HepG2 (cell line): ENCODE data around the gene ANKRD42. TPM values are rescaled to one million over a fixed set of nuclear protein-coding genes. Genes with fewer than 3 reads are reported as not detected.

ENCODE experiments used
- ATAC-seq: fragments of 200-7000 bp; cut with Tn5 transposase; 3 replicates; pipeline ENCODE4 v1.9.1; 2020; ENCODE audit warnings: mild to moderate bottlenecking, moderate library complexity
- BruUV-seq: library from RNA; stranded (reverse); fragments of 400-500 nt; replicated peaks from 2 replicates; lab custom pipeline; 2021; lab: Mats Ljungman, UMichigan
- CTCF ChIA-PET: fragments of 300-600 bp; formaldehyde crosslinking; extraction: SDS; loops from one replicate; lab custom pipeline; 2021; ENCODE audit warnings: low total read pairs, inconsistent platforms, low intra/inter-chr PET ratio; lab: Yijun Ruan, JAX
- POLR2A ChIA-PET: fragments of 350-600 bp; sonication (Branson Sonifier 250); formaldehyde crosslinking; loops from one replicate; lab custom pipeline; 2020; ENCODE audit warnings: antibody characterized with exemption, inconsistent platforms; lab: Yijun Ruan, JAX
- DNase-seq: peaks from one replicate; pipeline ENCODE4 v3.0.0-alpha.2; 2015; ENCODE audit warnings: low spot score
- FAIRE-seq: peaks from 3 replicates; lab custom pipeline; 2011; peaks lifted over from hg19 to GRCh38; lab: Jason Lieb, UNC
- H2AFZ ChIP-seq: one replicate; pipeline ENCODE4 v1.6.1; 2011; ENCODE audit warnings: low read length, inconsistent platforms
- H3K27ac ChIP-seq: fragments of 300-600 bp; 3 replicates; pipeline ENCODE4 v1.8.0; 2011; ENCODE audit warnings: mixed run types, mild to moderate bottlenecking, mixed read lengths, low read length, inconsistent platforms; ENCODE audit not compliant: insufficient read depth; ENCODE audit errors: extremely low read length
- H3K27me3 ChIP-seq, 2 experiments: fragments of 200-600 bp in 1 of 2; 2 replicates in 1 of 2; 3 replicates in 1 of 2; pipeline versions ENCODE4 v1.6.0 to v1.8.0; 2011; ENCODE audit warnings: low read length in 2 of 2, mild to moderate bottlenecking in 2 of 2, moderate library complexity in 2 of 2, inconsistent platforms in 1 of 2; ENCODE audit not compliant: insufficient read depth in 2 of 2, control insufficient read depth in 1 of 2
- H3K36me3 ChIP-seq, 2 experiments: fragments of 200-600 bp in 1 of 2; replicated peaks in 1 of 2; 2 replicates in 1 of 2; 3 replicates in 1 of 2; pipeline versions ENCODE4 v1.5.1 to v1.8.0; 2011; ENCODE audit warnings: low read length in 2 of 2, inconsistent platforms in 1 of 2; ENCODE audit not compliant: insufficient read depth in 2 of 2, control insufficient read depth in 1 of 2
- H3K4me1 ChIP-seq: 2 replicates; pipeline ENCODE4 v1.5.1; 2012; ENCODE audit warnings: low read length, inconsistent platforms; ENCODE audit not compliant: insufficient read depth
- H3K4me2 ChIP-seq: 2 replicates; pipeline ENCODE4 v1.6.0; 2011; ENCODE audit warnings: low read depth, low read length, inconsistent platforms
- H3K4me3 ChIP-seq, 3 experiments: fragments of 200-600 bp in 1 of 3; sonication (generic), shearing (Covaris generic) in 1 of 3; replicated peaks in 1 of 3; 2 replicates each; pipeline ENCODE4 v1.5.1; 2011 to 2016; ENCODE audit warnings: low read length in 3 of 3, inconsistent platforms in 2 of 3, low read depth in 2 of 3, mild to moderate bottlenecking in 2 of 3, control low read depth in 1 of 3, mixed read lengths in 1 of 3; ENCODE audit not compliant: insufficient read depth in 1 of 3
- H3K79me2 ChIP-seq: one replicate; pipeline ENCODE4 v1.6.1; 2011; ENCODE audit warnings: low read length, inconsistent platforms; ENCODE audit not compliant: insufficient read depth
- H3K9ac ChIP-seq: 2 replicates; pipeline ENCODE4 v1.6.0; 2011; ENCODE audit warnings: mild to moderate bottlenecking, low read depth, low read length, inconsistent platforms; ENCODE audit not compliant: insufficient read depth
- H3K9me3 ChIP-seq: 2 replicates; pipeline ENCODE4 v1.5.1; 2012; ENCODE audit warnings: mild to moderate bottlenecking, low read length
- H4K20me1 ChIP-seq: 2 replicates; pipeline ENCODE4 v1.6.0; 2011; ENCODE audit warnings: inconsistent platforms, mild to moderate bottlenecking, low read length, moderate library complexity; ENCODE audit not compliant: insufficient read depth
- POLR2G ChIP-seq: fragments of 200-400 bp; formaldehyde crosslinking; IDR thresholded peaks from 2 replicates; pipeline ENCODE4 v1.6.1; 2018; ENCODE audit warnings: mild to moderate bottlenecking, low read depth, low read length, moderate library complexity
- RARA ChIP-seq: IDR thresholded peaks from 2 replicates; pipeline ENCODE4 v1.6.1; 2016; ENCODE audit warnings: missing genetic modification reagents, missing compliant biosample characterization
- TCF12 ChIP-seq, 2 experiments: fragments of 450-650 bp in 1 of 2; sonication (generic) in 1 of 2; formaldehyde crosslinking in 1 of 2; IDR thresholded peaks; 2 replicates each; pipeline versions ENCODE4 v1.6.1 to v1.8.0; 2017 to 2022; ENCODE audit warnings: antibody characterized with exemption in 1 of 2, mild to moderate bottlenecking in 1 of 2, missing genetic modification reagents in 1 of 2, moderate library complexity in 1 of 2
- ZNF431 ChIP-seq: sonication (generic); formaldehyde crosslinking; IDR thresholded peaks from 2 replicates; pipeline ENCODE4 v1.9.0; 2022; ENCODE audit warnings: missing genetic modification reagents, low read depth, mild to moderate bottlenecking, borderline replicate concordance
- ZNF790 ChIP-seq: sonication (generic); formaldehyde crosslinking; IDR thresholded peaks from 2 replicates; pipeline ENCODE4 v1.8.0; 2022; ENCODE audit warnings: missing genetic modification reagents, mild to moderate bottlenecking, borderline replicate concordance
- WGBS: methylation state at CpG from one replicate; pipeline ENCODE4 v1.1.6; 2017; ENCODE audit warnings: low lambda C conversion rate; 5-methylcytosine and 5-hydroxymethylcytosine counted together
- in situ Hi-C: cut with HindIII; loops from 2 replicates; pipeline ENCODE4 v1.10.0; 2017; ENCODE audit warnings: low pct_unique_long_range_greater_than_20kb; ENCODE audit not compliant: extremely low pct_ligation_motif_present
- intact Hi-C: fragments of 100-400 bp; cut with micrococcal nuclease; formaldehyde crosslinking; loops from one replicate; pipeline ENCODE4 v1.10.0; 2022; ENCODE audit not compliant: unreplicated experiment
- polyA plus RNA-seq, 8 experiments: library from polyadenylated mRNA; depleted of rRNA in 3 of 8; stranded (reverse) in 7 of 8; unstranded in 1 of 8; fragments of >200 nt; fragmentation: Illumina TruSeq in 4 of 8; extraction: Trizol in 4 of 8; gene quantifications; 2 replicates each; pipeline versions ENCODE4 v1.2.1 to v1.2.3, GENCODE V29; 2011 to 2016; ENCODE audit warnings: low read depth in 4 of 8, missing spikeins in 1 of 8, mixed read lengths in 1 of 8; ENCODE audit not compliant: insufficient read depth in 1 of 8
- total RNA-seq, 5 experiments: library from RNA; depleted of rRNA; stranded (reverse); fragments of >200 nt; fragmentation: Illumina TruSeq; extraction: Trizol; gene quantifications; 2 replicates each; pipeline ENCODE4 v1.2.3, GENCODE V29; 2016; ENCODE audit warnings: low read depth in 1 of 5

ANKRD42 gene
- total and polyA plus RNA-seq, 2 of the 13 experiments (the other 11 are each of a cell fraction or from before 2014, with no cell fraction given), result 2.2 to 3.7 TPM

GRCh38 chr11:83187465-83187864, 6.0 kb upstream of the ANKRD42 start:
- BruUV-seq, result no TSS peak
- TF ChIP-seq ZNF431 (CRISPR knock-in tag) (no peak), POLR2G (peak; percentile 30; the same call in 1 of the 2 replicates)
- TF ChIP-seq, all 625 proteins: peak for 1
- Histone ChIP-seq H3K4me2 (no peak overlapping the region), H2AFZ (no peak overlapping the region), H3K9ac (no peak overlapping the region), H3K27me3 (no peaks in the 10 kb centered on the region), H3K4me1 (peaks cover 9% of the 10 kb centered on the region), H3K9me3 (no peaks in the 10 kb centered on the region), H3K27ac (no peak overlapping the region), H3K36me3 (peaks cover 3 to 36% of the 10 kb centered on the region in 2 experiments; a peak in 4 of 5 replicates), H3K4me3 (no peak overlapping the region), H4K20me1 (no peaks in the 10 kb centered on the region), H3K79me2 (peaks cover 9% of the 10 kb centered on the region)
- in situ Hi-C loops (loop anchor here (5.0 kb wide), 1 partner anchor 285 kb away; the partner anchor contains the start of genes DDIAS and PRCP), intact Hi-C loops (no loop called here)
- FAIRE-seq (no peak), ATAC-seq (peak; percentile 35; the same call in 2 of the 3 replicates), DNase-seq (no peak)
- ChIA-PET CTCF (no interaction called here), POLR2A (interaction anchor here (1.2 to 1.9 kb wide), 3 partner anchors 30 to 287 kb away, joined by 4 to 8 read pairs (median 5); partner anchors contain the start of genes CCDC90B, PCF11 and PRCP)
- 98% methylated on average over 4 of the region's 4 CpGs for WGBS

GRCh38 chr11:83191491-83191890, 2.0 kb upstream of the ANKRD42 start:
- Histone ChIP-seq H3K36me3 (peaks cover 2 to 14% of the 10 kb centered on the region in 2 experiments; a peak in 3 of 5 replicates), H3K9ac (no peak overlapping the region), H4K20me1 (no peaks in the 10 kb centered on the region), H3K27ac (no peak overlapping the region), H3K4me1 (peaks cover 30% of the 10 kb centered on the region), H3K9me3 (no peaks in the 10 kb centered on the region), H3K4me3 (no peak overlapping the region), H2AFZ (no peak overlapping the region), H3K79me2 (peaks cover 18% of the 10 kb centered on the region), H3K4me2 (no peak overlapping the region), H3K27me3 (no peaks in the 10 kb centered on the region; a peak in 1 of 5 replicates)
- intact Hi-C loops (loop anchor here (10.0 kb wide), 1 partner anchor 63 kb away; no protein-coding TSS in a partner anchor), in situ Hi-C loops (no loop called here)
- DNase-seq, result no peak
- ATAC-seq, result no peak
- CTCF ChIA-PET, result no interaction called here
- no TSS peak for BruUV-seq
- POLR2A ChIA-PET, result no interaction called here
- FAIRE-seq, result no peak
- 98% methylated on average over 5 of the region's 5 CpGs for WGBS
- TF ChIP-seq RARA (CRISPR knock-in tag) (no peak), ZNF790 (CRISPR knock-in tag) (no peak), TCF12 (IDR thresholded peaks at IDR 0.05) (no peak), TCF12 (CRISPR knock-in tag; IDR thresholded peaks at IDR 0.05) (no peak)
